Activated CD4-positive, alpha-beta T cell treated with anti-CD3 and anti-CD28 coated beads, Interleukin-2, amount 50 U/mL, for 16 hours (primary cell): ENCODE data around the gene PCID2.

ENCODE experiments used
- DNase-seq: peaks from one replicate; pipeline ENCODE4 v3.0.0-alpha.2; 2020

PCID2 gene

DNA sequence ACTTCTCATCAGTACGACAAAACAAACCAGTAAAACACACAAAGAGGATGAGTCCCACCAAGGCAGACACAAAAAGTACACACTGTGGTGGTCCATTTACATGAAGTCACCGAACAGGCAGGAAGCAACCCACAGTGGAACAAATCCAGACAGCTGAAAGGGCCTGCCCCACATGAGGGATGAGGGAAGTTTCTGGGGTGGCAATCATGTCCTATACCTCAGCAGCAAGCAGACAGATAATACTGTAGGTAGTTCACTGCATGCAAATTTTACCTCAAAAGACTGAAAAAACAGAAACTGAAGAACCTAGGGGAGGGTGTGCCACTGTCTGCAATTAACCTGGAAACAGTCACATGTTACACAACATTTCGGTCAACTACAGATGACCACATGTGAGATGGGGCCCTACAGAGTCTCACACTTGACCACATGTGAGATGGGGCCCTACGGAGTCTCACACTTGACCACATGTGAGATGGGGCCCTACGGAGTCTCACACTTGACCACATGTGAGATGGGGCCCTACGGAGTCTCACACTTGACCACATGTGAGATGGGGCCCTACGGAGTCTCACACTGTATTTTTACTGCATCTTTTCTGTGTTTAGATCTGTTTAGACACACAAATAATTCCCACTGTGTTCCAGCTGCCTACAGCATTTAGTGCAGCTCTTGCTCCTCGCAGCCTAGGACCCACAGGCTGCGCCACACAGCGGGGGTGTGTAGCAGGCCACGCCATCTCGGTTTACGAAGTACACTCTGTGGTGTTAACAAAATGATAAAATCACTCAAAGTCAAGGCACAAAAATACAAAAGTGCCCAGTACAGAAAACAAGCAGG, 22.2 kb downstream of the PCID2 start:
- DNase-seq: no peak

DNA sequence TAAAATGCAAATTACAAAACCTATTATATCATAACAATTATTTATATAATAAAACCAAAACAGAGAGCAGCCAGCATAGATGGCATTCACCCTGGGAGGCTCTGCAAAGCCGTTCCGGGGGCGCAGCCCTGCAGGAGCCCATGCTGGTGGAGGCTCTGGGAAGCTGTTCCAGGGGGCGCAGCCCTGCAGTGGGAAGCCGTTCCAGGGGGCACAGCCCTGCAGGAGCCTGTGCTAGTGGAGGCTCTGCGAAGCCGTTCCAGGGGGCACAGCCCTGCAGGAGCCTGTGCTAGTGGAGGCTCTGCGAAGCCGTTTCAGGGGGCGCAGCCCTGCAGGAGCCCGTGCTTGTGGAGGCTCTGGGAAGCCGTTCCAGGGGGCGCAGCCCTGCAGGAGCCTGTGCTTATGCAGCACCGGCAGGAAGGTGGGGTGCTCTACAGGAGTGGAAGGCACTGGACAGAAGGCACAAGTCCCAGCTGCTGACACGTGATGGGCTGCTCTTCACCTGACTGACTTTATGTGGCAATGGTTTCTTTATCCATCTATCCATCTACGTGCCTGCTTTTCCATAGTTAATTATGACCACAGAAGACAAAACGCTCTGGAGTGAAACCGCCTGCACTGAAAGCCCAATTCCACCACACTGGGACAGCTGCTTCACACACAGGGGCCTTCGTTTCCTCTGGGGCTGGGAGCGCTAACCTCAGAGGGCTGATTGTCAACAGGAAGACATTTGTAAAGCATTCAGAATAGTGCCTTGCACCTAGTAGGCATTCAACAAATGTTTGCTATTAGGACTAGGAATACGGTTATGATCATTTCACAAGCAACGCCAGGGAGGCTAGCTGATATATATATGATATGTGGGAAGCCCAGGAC, 23.7 kb downstream of the PCID2 start:
- DNase-seq: peak; percentile 24

DNA sequence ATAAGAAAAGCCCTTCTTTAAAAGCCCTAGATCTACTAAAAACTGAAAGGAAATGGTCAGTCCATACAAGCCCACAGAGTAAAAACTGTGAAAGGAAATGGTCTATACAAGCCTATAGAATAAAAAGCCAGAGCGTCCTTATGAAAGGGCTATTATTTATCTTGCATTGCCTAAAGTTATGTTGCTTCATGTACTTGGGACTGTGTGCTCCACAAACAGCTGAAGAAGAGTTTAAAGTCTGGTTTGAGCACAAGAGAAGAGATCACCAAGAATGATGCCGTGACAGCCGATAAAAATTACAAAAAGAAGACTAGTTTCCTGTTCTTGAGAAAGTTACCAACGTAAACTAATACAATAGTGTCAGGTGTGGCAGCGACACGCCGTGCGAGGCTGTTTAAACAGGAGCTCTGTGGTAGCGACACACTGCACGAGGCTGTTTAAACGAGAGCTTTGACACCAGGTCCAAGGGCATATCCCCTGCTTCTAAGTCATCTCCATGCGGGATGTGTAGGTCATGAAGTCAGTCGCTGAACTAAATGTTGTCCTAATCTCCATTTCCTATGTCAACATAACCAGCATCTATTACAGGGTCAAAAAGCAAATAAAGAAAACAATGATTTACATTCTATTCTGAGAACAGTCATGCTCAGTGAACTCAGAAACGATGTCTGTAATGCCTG, 24.9 kb downstream of the PCID2 start:
- DNase-seq: no peak

DNA sequence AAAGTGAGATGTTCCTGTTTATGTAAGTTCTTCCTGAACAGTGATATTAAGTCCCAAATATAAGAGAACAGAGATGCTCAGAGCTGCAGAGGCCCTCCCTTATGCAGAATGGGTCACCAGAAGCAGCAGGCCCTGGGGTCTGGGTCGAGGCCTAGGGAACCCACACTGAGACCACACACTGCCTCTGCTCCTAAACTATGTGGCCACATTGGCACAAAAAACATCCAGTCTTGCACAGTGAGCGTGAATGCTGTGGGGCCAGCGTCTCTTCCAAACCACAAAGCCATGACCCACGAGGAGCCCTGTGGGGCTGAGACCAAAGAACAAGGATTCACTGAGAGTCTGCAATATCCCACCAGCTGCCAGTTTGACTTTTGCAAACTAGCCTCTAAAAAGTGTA, 26.4 kb downstream of the PCID2 start:
- no peak for DNase-seq

GRCh38 chr13:113179374-113180230, 28.9 kb downstream of the PCID2 start:
- no peak for DNase-seq

DNA sequence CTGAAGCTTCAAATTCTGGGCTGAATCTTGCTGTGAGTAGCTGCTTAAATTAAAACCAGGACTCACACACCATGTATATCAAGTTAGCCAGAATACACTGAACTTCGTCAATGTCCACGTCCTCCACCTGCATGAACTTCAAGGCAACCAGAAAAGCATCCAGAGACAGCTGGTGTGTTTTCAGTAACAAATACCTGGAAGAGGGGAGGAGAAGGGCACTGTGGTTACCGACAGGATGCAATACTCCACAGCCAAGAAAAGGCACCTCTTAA, 29.6 kb downstream of the PCID2 start:
- DNase-seq: no peak

GRCh38 chr13:113178070-113178895, 30.2 kb downstream of the PCID2 start:
- DNase-seq: no peak

- no peak for DNase-seq
These were observed 31.6 kb downstream of the PCID2 start for GRCh38 chr13:113176822-113177221.

GRCh38 chr13:113176280-113176679, 32.2 kb downstream of the PCID2 start:
- peak; percentile 47 for DNase-seq

GRCh38 chr13:113172419-113172926, 36.0 kb downstream of the PCID2 start:
- DNase-seq: no peak

- DNase-seq: no peak
These were observed 37.0 kb downstream of the PCID2 start for GRCh38 chr13:113171250-113172125.

- DNase-seq: no peak
These were observed 38.0 kb downstream of the PCID2 start for GRCh38 chr13:113170511-113170910.

- no peak for DNase-seq
These were observed 38.9 kb downstream of the PCID2 start for GRCh38 chr13:113169277-113170272.

- DNase-seq: no peak
These were observed 40.3 kb downstream of the PCID2 start for GRCh38 chr13:113168211-113168610.

DNA sequence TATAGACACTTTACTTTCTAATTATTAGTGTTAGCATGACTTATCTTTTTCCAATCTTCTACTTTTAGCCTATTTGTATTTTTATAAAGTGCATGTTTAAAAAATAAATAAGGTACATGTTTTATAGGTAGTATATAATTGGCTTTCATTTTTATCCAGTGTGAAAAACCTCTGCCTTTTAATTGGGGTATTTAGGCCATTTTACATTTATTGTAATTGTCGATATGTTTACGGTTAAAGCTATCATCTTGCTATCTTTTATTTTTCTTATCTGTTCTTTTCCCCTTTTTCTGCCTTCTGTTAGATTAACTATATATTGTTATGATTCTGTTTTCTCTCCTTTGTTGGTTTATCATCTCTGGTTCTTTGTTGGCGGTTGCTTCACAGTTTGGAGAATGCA, 40.9 kb downstream of the PCID2 start:
- no peak for DNase-seq

DNA sequence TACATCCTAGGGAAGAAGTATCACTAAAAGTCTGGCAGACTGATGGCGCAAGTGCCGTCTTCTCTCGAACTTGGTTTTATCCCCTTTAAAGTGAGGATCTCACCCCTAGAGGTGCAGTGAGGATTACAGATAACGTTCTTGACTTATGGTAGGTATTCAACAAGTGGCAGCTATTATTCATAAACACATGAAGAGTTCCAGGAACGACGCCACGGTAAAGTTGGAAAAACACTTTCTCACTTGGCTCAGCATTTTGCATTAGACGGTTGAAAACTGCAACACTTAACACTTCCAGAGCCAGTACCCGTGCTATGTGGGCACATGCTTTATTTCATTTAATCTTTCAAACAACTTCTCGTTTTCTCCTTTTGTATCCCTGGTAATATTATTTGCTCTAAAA, 41.3 kb downstream of the PCID2 start:
- DNase-seq: no peak

- DNase-seq: no peak
These were observed 41.8 kb downstream of the PCID2 start for GRCh38 chr13:113166681-113167080.

- no peak for DNase-seq
These were observed 42.2 kb downstream of the PCID2 start for GRCh38 chr13:113166266-113166665.

DNA sequence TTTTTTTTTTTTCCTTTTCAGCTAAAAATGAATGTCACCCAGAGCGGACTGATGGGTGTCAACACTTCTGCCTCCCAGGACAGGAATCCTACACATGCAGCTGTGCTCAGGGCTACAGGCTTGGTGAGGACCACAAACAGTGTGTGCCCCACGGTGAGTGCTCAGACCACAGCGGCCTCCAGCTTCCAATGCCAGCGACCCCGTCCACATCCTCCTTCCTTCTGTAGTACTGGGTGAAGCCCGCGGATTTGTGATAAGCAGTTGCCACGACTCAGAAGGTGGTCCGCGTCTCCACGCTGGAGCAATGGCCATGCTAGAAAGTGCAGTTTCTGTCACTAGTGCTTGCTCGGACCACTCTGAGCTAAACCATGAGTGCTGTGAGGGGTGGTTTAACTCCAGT, 44.0 kb downstream of the PCID2 start:
- DNase-seq: no peak
